HEK293T (cell line): ENCODE results near the gene ACTN2.

Source experiments
- CTCF ChIA-PET: fragments of 350-600 bp; formaldehyde crosslinking; extraction: SDS; loops from one replicate; lab custom pipeline; 2021; ENCODE audit warnings: antibody characterized with exemption, inconsistent platforms; lab: Yijun Ruan, JAX
- POLR2A ChIA-PET: fragments of 350-600 bp; formaldehyde crosslinking; extraction: SDS; loops from one replicate; lab custom pipeline; 2020; ENCODE audit warnings: antibody characterized with exemption, inconsistent platforms; lab: Yijun Ruan, JAX
- DNase-seq: peaks from one replicate; pipeline ENCODE4 v3.0.0; 2012; ENCODE audit warnings: mixed read lengths; ENCODE audit errors: extremely low spot score
- ARNT ChIP-seq: fragments of 450-650 bp; IDR thresholded peaks from 2 replicates; pipeline ENCODE4 v1.6.1; 2017; ENCODE audit warnings: mild to moderate bottlenecking
- BHLHE40 ChIP-seq: fragments of 450-650 bp; IDR thresholded peaks from 2 replicates; pipeline ENCODE4 v1.6.1; 2016; ENCODE audit warnings: mild to moderate bottlenecking, moderate library complexity, borderline replicate concordance
- CTBP1 ChIP-seq: fragments of 450-650 bp; IDR thresholded peaks from 2 replicates; pipeline ENCODE4 v1.6.1; 2016; ENCODE audit warnings: borderline replicate concordance
- ELF4 ChIP-seq: fragments of 450-650 bp; IDR thresholded peaks from 2 replicates; pipeline ENCODE4 v1.6.1; 2017; ENCODE audit warnings: antibody characterized with exemption
- FOXA1 ChIP-seq: fragments of 450-650 bp; IDR thresholded peaks from 2 replicates; pipeline ENCODE4 v1.6.1; 2016; ENCODE audit warnings: mild to moderate bottlenecking
- FOXK2 ChIP-seq: fragments of 450-650 bp; IDR thresholded peaks from 2 replicates; pipeline ENCODE4 v1.6.1; 2016; ENCODE audit warnings: mild to moderate bottlenecking
- FOXM1 ChIP-seq: fragments of 450-650 bp; IDR thresholded peaks from 2 replicates; pipeline ENCODE4 v1.6.1; 2017; ENCODE audit warnings: mild to moderate bottlenecking, borderline replicate concordance
- HDGF ChIP-seq: fragments of 450-650 bp; IDR thresholded peaks from 2 replicates; pipeline ENCODE4 v1.6.1; 2017; ENCODE audit warnings: antibody characterized with exemption, borderline replicate concordance
- L3MBTL2 ChIP-seq: fragments of 450-650 bp; conservative IDR thresholded peaks from 2 replicates; pipeline ENCODE4 v1.6.1; 2016; ENCODE audit warnings: mild to moderate bottlenecking
- LEF1 ChIP-seq: fragments of 450-650 bp; IDR thresholded peaks from 2 replicates; pipeline ENCODE4 v1.6.1; 2017; ENCODE audit warnings: mild to moderate bottlenecking, borderline replicate concordance
- NFRKB ChIP-seq: fragments of 450-650 bp; IDR thresholded peaks from 2 replicates; pipeline ENCODE4 v1.6.1; 2016; ENCODE audit warnings: mild to moderate bottlenecking, moderate library complexity
- SP1 ChIP-seq: fragments of 450-650 bp; IDR thresholded peaks from 2 replicates; pipeline ENCODE4 v1.6.1; 2017
- SUZ12 ChIP-seq: fragments of 450-650 bp; IDR thresholded peaks from 2 replicates; pipeline ENCODE4 v1.6.1; 2016; ENCODE audit warnings: mild to moderate bottlenecking
- TARDBP ChIP-seq: fragments of 450-650 bp; IDR thresholded peaks from 2 replicates; pipeline ENCODE4 v1.6.1; 2016
- ZNF384 ChIP-seq: fragments of 450-650 bp; IDR thresholded peaks from 2 replicates; pipeline ENCODE4 v1.6.1; 2016
- TF ChIP-seq, protein P1 (sequence below): fragments of 450-650 bp; IDR thresholded peaks from 2 replicates; pipeline ENCODE4 v1.6.1; 2016

The ACTN2 gene

DNA sequence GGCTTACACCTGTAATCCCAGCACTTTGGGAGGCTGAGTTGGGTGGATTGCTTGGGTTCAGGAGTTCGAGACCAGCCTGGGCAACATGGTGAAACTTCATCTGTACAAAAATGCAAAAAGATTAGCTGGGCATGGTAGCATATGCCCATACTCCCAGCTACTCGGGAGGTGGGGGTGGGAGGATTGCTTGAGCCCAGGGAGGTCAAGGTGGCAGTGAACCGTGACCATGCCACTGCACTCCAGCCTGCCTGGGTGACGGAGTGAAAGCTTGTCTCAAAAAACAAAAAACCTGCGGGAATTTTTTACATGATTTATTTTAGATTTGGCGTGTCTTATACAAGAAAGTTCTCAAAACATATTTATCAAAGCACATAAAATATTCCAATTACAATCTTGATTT is 81.0 kb downstream of the ACTN2 start:
- POLR2A ChIA-PET, result interaction anchor here (1.3 kb wide), 1 partner anchor 28 kb away, joined by 3 read pairs; the partner anchor contains the start of gene MTR
- CTCF ChIA-PET, result interaction anchor here (0.6 kb wide), 1 partner anchor 400 kb away, joined by 5 read pairs; no protein-coding TSS in a partner anchor
- TF ChIP-seq SUZ12 (no peak), TARDBP (no peak), ARNT (no peak), LEF1 (no peak), FOXM1 (no peak), CTBP1 (no peak), BHLHE40 (no peak), ZNF384 (no peak), SP1 (no peak), ELF4 (no peak), HDGF (no peak), FOXA1 (no peak), L3MBTL2 (no peak), NFRKB (no peak), FOXK2 (no peak)
- TF ChIP-seq, protein P1, sequence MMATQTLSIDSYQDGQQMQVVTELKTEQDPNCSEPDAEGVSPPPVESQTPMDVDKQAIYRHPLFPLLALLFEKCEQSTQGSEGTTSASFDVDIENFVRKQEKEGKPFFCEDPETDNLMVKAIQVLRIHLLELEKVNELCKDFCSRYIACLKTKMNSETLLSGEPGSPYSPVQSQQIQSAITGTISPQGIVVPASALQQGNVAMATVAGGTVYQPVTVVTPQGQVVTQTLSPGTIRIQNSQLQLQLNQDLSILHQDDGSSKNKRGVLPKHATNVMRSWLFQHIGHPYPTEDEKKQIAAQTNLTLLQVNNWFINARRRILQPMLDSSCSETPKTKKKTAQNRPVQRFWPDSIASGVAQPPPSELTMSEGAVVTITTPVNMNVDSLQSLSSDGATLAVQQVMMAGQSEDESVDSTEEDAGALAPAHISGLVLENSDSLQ, result no peak
- DNase-seq, result no peak

DNA sequence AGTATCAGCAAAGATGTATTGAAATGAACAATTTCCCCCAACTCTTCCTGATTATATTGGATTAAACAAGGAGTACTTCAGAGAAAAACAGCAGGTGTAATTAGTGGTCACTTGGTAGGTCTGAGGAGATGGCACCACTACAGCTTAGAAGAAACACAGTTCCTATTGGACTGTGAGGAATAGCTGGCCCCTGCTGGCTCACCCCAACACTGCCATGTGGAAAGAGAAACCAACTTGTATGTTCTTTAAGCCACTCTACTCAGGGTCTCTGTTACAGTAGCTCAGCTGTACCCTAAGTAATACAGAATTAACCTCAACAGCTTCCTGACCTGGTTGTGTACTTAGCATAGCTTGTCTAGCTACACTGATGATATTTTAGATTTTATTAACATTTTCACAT is 82.3 kb downstream of the ACTN2 start:
- ChIA-PET POLR2A (interaction anchor here (1.2 kb wide), 1 partner anchor 164 kb away, joined by 6 read pairs; the partner anchor contains the start of gene HEATR1), CTCF (interaction anchor here (0.6 to 1.6 kb wide), 2 partner anchors 9 to 120 kb away, joined by 4 to 12 read pairs; no protein-coding TSS in a partner anchor)
- no peak for TF ChIP-seq SUZ12
- TF ChIP-seq FOXM1, result no peak
- TF ChIP-seq, protein P1, result no peak
- no peak for TF ChIP-seq ZNF384
- no peak for TF ChIP-seq BHLHE40
- no peak for TF ChIP-seq SP1
- no peak for TF ChIP-seq L3MBTL2
- no peak for TF ChIP-seq ELF4
- no peak for TF ChIP-seq FOXK2
- DNase-seq, result no peak

DNA sequence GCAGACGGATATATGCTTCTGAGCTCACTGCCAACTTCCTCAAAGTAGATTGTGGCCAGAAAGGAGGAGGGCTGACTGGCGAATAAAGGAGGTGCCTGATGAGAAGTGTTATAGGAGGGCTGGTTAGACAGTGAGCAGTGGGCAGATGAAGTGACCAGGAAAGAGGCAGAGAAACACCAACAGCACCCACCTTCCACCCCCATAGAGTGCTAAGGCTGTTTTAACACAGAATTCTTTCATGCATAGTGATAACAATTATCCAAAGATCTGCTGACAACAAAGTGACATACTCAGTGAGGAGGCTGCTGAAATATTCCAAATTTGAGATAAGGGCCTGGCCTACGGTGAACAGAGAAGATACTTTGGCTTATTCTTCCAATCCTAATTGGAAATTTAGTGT is 87.6 kb downstream of the ACTN2 start:
- POLR2A ChIA-PET, result no interaction called here
- DNase-seq, result no peak

DNA sequence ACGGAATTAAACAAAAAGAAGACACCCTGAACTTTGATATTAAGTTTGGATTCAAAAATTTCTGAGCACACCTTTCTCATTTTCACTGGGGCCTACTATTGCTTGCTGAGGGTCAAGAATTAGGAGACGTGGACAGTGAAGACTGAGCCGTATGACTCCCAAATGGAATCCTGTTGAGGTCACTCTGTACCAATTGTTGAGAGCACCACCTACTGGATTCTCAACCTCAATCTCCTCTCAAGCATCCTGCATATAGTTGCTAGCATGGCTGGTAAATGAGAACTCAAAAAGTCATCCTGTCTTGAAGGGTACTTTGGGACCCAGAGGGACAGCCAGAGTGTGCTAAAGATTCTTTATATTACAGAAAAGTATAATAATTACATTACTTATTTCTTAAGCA is 88.6 kb downstream of the ACTN2 start:
- TF ChIP-seq SP1, result no peak
- TF ChIP-seq SUZ12, result no peak
- no peak for TF ChIP-seq ZNF384
- TF ChIP-seq, protein P1, result no peak
- TF ChIP-seq NFRKB, result no peak
- TF ChIP-seq LEF1, result no peak
- TF ChIP-seq BHLHE40, result no peak
- no peak for TF ChIP-seq HDGF
- no peak for TF ChIP-seq ARNT
- TF ChIP-seq FOXM1, result no peak
- no peak for TF ChIP-seq FOXK2
- no peak for TF ChIP-seq L3MBTL2
- TF ChIP-seq TARDBP, result no peak
- TF ChIP-seq CTBP1, result no peak
- no peak for TF ChIP-seq FOXA1
- no peak for TF ChIP-seq ELF4
- ChIA-PET POLR2A (no interaction called here), CTCF (interaction anchor here (0.7 kb wide), 1 partner anchor 1468 kb away, joined by 3 read pairs; no protein-coding TSS in a partner anchor)
- peak; percentile 60 for DNase-seq

More for the DNA sequence above, 87.6 kb downstream of the ACTN2 start:
- CTCF ChIA-PET, result no interaction called here
- TF ChIP-seq SP1 (no peak), ZNF384 (no peak), TARDBP (no peak), LEF1 (no peak), FOXA1 (no peak), FOXK2 (no peak), ELF4 (no peak), BHLHE40 (no peak), L3MBTL2 (no peak), NFRKB (no peak), CTBP1 (no peak), HDGF (no peak), ARNT (no peak), SUZ12 (no peak), FOXM1 (no peak)
- TF ChIP-seq, protein P1, result no peak

DNA sequence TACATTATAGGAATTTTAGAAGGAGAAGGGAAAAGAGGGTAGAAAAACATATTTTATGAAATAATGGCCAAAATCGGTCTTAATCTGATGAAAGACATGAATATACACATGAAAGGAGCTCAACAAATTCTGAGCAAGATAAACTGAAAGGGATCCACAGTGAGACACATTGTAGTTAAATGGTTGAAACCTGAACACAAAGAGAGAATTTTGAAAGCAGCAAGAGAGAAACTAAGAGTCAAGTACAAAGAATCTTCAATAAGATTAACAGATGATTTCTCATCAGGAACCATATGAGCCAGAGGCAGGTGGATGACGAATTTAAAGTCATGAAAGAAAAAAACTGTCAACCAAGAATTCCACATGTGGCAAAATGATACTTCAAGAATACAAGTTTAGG is 93.0 kb downstream of the ACTN2 start:
- TF ChIP-seq ARNT (no peak), NFRKB (no peak), TARDBP (no peak)
- DNase-seq, result no peak
- ChIA-PET CTCF (no interaction called here), POLR2A (no interaction called here)

DNA sequence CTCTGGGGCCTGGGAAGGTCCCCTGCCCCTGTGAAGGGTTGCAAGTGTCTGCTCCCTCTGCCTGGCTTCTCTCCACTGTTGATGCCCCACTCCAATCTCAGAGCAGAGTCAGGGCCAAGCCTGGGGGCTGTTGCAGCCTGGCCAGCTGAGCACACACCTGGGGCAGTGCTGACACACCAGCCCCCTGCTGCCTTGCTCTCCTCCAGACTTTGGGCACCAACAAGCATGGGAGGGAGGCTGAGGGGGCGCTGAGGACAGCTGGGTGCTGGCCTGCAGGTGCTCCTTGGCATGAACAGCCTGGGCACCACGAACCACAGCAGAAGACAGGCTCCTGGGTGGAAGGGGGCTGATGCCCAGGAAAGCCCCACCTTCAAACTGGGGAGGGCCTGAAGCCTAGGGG is 99.2 kb downstream of the ACTN2 start:
- no peak for DNase-seq
- POLR2A ChIA-PET, result interaction anchor here (1.5 to 3.3 kb wide), 2 partner anchors 9 to 181 kb away, joined by 7 to 25 read pairs; partner anchors contain the start of genes HEATR1 and MTR
- CTCF ChIA-PET, result interaction anchor here (1.1 kb wide), 1 partner anchor 26 kb away, joined by 3 read pairs; no protein-coding TSS in a partner anchor
- no peak for TF ChIP-seq ZNF384
- no peak for TF ChIP-seq LEF1
